HepG2 (cell line): ENCODE data around the gene HLA-B. TPM values are rescaled to one million over a fixed set of nuclear protein-coding genes. Genes with fewer than 3 reads are reported as not detected.

Experiments
- ARNT ChIP-seq: fragments of 450-650 bp; IDR thresholded peaks from 2 replicates; pipeline ENCODE4 v1.6.1; 2017
- DBP ChIP-seq: sonication (generic); formaldehyde crosslinking; IDR thresholded peaks from 2 replicates; pipeline ENCODE4 v1.4.0; 2020; ENCODE audit warnings: missing genetic modification reagents; ENCODE audit errors: not compliant biosample characterization
- DDIT3 ChIP-seq: sonication (generic); formaldehyde crosslinking; IDR thresholded peaks from 2 replicates; pipeline ENCODE4 v1.4.0; 2020; ENCODE audit warnings: mild to moderate bottlenecking, missing genetic modification reagents
- FOXO4 ChIP-seq: sonication (generic); formaldehyde crosslinking; conservative IDR thresholded peaks from 2 replicates; pipeline ENCODE4 v1.8.1; 2023; ENCODE audit warnings: missing genetic modification reagents
- IKZF1 ChIP-seq: fragments of 450-650 bp; IDR thresholded peaks from 2 replicates; pipeline ENCODE4 v1.7.1; 2016
- KDM4B ChIP-seq: sonication (generic); formaldehyde crosslinking; IDR thresholded peaks from 2 replicates; pipeline ENCODE4 v1.4.0; 2020; ENCODE audit warnings: missing genetic modification reagents
- MAFG ChIP-seq: sonication (generic); formaldehyde crosslinking; IDR thresholded peaks from 2 replicates; pipeline ENCODE4 v1.5.1; 2020; ENCODE audit warnings: mild to moderate bottlenecking, missing genetic modification reagents
- MAFK ChIP-seq, 2 experiments: IDR thresholded peaks in 1 of 2; conservative IDR thresholded peaks in 1 of 2; 2 replicates each; pipeline ENCODE4 v1.6.1; 2011; ENCODE audit warnings: improper control_type of control experiment in 2 of 2, low read length in 2 of 2
- MLLT10 ChIP-seq: sonication (generic); formaldehyde crosslinking; IDR thresholded peaks from 2 replicates; pipeline ENCODE4 v1.4.0; 2020; ENCODE audit warnings: missing genetic modification reagents
- MTF1 ChIP-seq: sonication (generic); formaldehyde crosslinking; IDR thresholded peaks from 2 replicates; pipeline ENCODE4 v1.5.0; 2020; ENCODE audit warnings: missing genetic modification reagents
- NFKBIZ ChIP-seq: IDR thresholded peaks from 2 replicates; pipeline ENCODE4 v1.6.1; 2018; ENCODE audit warnings: missing genetic modification reagents, missing compliant biosample characterization
- POLR2AphosphoS5 ChIP-seq: IDR thresholded peaks from 2 replicates; pipeline ENCODE4 v1.6.1; 2012; ENCODE audit warnings: low read depth, low read length
- SMARCE1 ChIP-seq: fragments of 450-650 bp; IDR thresholded peaks from 2 replicates; pipeline ENCODE4 v1.6.1; 2017; ENCODE audit warnings: borderline replicate concordance
- SP4 ChIP-seq: sonication (generic); formaldehyde crosslinking; IDR thresholded peaks from 2 replicates; pipeline ENCODE4 v1.8.1; 2023; ENCODE audit warnings: mild to moderate bottlenecking, missing genetic modification reagents
- SRSF4 ChIP-seq: fragments of 200-400 bp; formaldehyde crosslinking; IDR thresholded peaks from one replicate; pipeline ENCODE4 v1.6.1; 2018; ENCODE audit warnings: mild to moderate bottlenecking, low read depth, low read length, moderate library complexity; ENCODE audit not compliant: poor library complexity, severe bottlenecking
- STAG1 ChIP-seq: sonication (generic); formaldehyde crosslinking; IDR thresholded peaks from 2 replicates; pipeline ENCODE4 v1.4.0; 2020; ENCODE audit warnings: missing genetic modification reagents
- THYN1 ChIP-seq: sonication (generic); formaldehyde crosslinking; IDR thresholded peaks from 2 replicates; pipeline ENCODE4 v1.8.1; 2023; ENCODE audit warnings: low read depth, mild to moderate bottlenecking, moderate library complexity, missing genetic modification reagents, borderline replicate concordance
- ZNF629 ChIP-seq: sonication (generic); formaldehyde crosslinking; conservative IDR thresholded peaks from 2 replicates; pipeline ENCODE4 v1.5.0; 2020; ENCODE audit warnings: missing genetic modification reagents
- ZSCAN9 ChIP-seq: IDR thresholded peaks from 2 replicates; pipeline ENCODE4 v1.6.1; 2016; ENCODE audit warnings: borderline replicate concordance
- polyA plus RNA-seq, 8 experiments: library from polyadenylated mRNA; depleted of rRNA in 3 of 8; stranded (reverse) in 7 of 8; unstranded in 1 of 8; fragments of >200 nt; fragmentation: Illumina TruSeq in 4 of 8; extraction: Trizol in 4 of 8; gene quantifications; 2 replicates each; pipeline versions ENCODE4 v1.2.1 to v1.2.3, GENCODE V29; 2011 to 2016; ENCODE audit warnings: low read depth in 4 of 8, missing spikeins in 1 of 8, mixed read lengths in 1 of 8; ENCODE audit not compliant: insufficient read depth in 1 of 8
- total RNA-seq, 5 experiments: library from RNA; depleted of rRNA; stranded (reverse); fragments of >200 nt; fragmentation: Illumina TruSeq; extraction: Trizol; gene quantifications; 2 replicates each; pipeline ENCODE4 v1.2.3, GENCODE V29; 2016; ENCODE audit warnings: low read depth in 1 of 5
- TF ChIP-seq, protein P1 (sequence below): sonication (generic); formaldehyde crosslinking; IDR thresholded peaks from 2 replicates; pipeline ENCODE4 v1.8.0; 2022; ENCODE audit warnings: mild to moderate bottlenecking, missing genetic modification reagents, borderline replicate concordance
- TF ChIP-seq, protein P2 (sequence below): sonication (generic); formaldehyde crosslinking; IDR thresholded peaks from 2 replicates; pipeline ENCODE4 v1.8.1; 2023; ENCODE audit warnings: mild to moderate bottlenecking, missing genetic modification reagents, borderline replicate concordance
- TF ChIP-seq, protein P3 (sequence below): sonication (generic); formaldehyde crosslinking; IDR thresholded peaks from 2 replicates; pipeline ENCODE4 v1.4.0; 2020; ENCODE audit warnings: missing genetic modification reagents, borderline replicate concordance

Gene HLA-B
- total and polyA plus RNA-seq, 2 of the 13 experiments (the other 11 are each of a cell fraction or from before 2014, with no cell fraction given) = 35.3 to 88.9 TPM

GRCh38 chr6:31403283-31404060 is 46.5 kb upstream of the HLA-B start, which contains the start of gene MICA (continued):
- TF ChIP-seq SMARCE1 = no peak
- no peak for TF ChIP-seq ZNF629 (CRISPR knock-in tag)
- TF ChIP-seq DBP (CRISPR knock-in tag) = peak; percentile 83
- TF ChIP-seq, protein P1, sequence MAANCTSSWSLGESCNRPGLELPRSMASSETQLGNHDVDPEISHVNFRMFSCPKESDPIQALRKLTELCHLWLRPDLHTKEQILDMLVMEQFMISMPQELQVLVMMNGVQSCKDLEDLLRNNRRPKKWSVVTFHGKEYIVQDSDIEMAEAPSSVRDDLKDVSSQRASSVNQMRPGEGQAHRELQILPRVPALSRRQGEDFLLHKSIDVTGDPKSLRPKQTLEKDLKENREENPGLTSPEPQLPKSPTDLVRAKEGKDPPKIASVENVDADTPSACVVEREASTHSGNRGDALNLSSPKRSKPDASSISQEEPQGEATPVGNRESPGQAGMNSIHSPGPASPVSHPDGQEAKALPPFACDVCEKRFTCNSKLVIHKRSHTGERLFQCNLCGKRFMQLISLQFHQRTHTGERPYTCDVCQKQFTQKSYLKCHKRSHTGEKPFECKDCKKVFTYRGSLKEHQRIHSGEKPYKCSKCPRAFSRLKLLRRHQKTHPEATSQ (CRISPR knock-in tag) = peak; percentile 97; the same call in 1 of the 2 replicates
- no peak; the same call in 1 of the 2 replicates for TF ChIP-seq MAFG (CRISPR knock-in tag)
- TF ChIP-seq, protein P2, sequence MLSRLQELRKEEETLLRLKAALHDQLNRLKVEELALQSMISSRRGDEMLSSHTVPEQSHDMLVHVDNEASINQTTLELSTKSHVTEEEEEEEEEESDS (CRISPR knock-in tag) = peak; percentile 86; the same call in 1 of the 2 replicates
- TF ChIP-seq, protein P3, sequence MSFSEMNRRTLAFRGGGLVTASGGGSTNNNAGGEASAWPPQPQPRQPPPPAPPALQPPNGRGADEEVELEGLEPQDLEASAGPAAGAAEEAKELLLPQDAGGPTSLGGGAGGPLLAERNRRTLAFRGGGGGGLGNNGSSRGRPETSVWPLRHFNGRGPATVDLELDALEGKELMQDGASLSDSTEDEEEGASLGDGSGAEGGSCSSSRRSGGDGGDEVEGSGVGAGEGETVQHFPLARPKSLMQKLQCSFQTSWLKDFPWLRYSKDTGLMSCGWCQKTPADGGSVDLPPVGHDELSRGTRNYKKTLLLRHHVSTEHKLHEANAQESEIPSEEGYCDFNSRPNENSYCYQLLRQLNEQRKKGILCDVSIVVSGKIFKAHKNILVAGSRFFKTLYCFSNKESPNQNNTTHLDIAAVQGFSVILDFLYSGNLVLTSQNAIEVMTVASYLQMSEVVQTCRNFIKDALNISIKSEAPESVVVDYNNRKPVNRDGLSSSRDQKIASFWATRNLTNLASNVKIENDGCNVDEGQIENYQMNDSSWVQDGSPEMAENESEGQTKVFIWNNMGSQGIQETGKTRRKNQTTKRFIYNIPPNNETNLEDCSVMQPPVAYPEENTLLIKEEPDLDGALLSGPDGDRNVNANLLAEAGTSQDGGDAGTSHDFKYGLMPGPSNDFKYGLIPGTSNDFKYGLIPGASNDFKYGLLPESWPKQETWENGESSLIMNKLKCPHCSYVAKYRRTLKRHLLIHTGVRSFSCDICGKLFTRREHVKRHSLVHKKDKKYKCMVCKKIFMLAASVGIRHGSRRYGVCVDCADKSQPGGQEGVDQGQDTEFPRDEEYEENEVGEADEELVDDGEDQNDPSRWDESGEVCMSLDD = peak; percentile 97
- no peak for TF ChIP-seq ARNT
- TF ChIP-seq KDM4B (CRISPR knock-in tag) = no peak
- 0 out of 2 replicates have a peak, but pooled peaks have one; percentile 69 for TF ChIP-seq THYN1
- peak; percentile 62; the same call in 1 of the 2 replicates for TF ChIP-seq ZSCAN9 (CRISPR knock-in tag)
- TF ChIP-seq POLR2AphosphoS5 = peak; percentile 78
- TF ChIP-seq SRSF4 = no peak
- no peak for TF ChIP-seq DDIT3 (CRISPR knock-in tag)
- no peak; the same call in 1 of the 2 replicates for TF ChIP-seq NFKBIZ (CRISPR knock-in tag)
- no peak for TF ChIP-seq IKZF1
- TF ChIP-seq MTF1 (CRISPR knock-in tag) = peak; percentile 77; the same call in 1 of the 2 replicates
- TF ChIP-seq STAG1 (CRISPR knock-in tag) = no peak
- TF ChIP-seq MAFK (conservative IDR thresholded peaks at IDR 0.05 in 1 of 2, IDR thresholded peaks at IDR 0.05 in 1 of 2; ENCODE audit: low read length in 2 of 2) = no peak
- peak; percentile 97 for TF ChIP-seq SP4 (CRISPR knock-in tag)
- TF ChIP-seq MLLT10 (CRISPR knock-in tag) = no peak
- TF ChIP-seq FOXO4 (CRISPR knock-in tag) = 0 out of 2 replicates have a peak, but pooled peaks have one; percentile 59
